GM21576 (cell line): Measurements from ENCODE around the gene TRAPPC3L.

Source experiments
- ATAC-seq: cut with Tn5 transposase; IDR thresholded peaks from one replicate; pipeline ENCODE4 v1.9.1; 2021; ENCODE audit warnings: mild to moderate bottlenecking, moderate library complexity; ENCODE audit not compliant: unreplicated experiment

Gene TRAPPC3L

GRCh38 chr6:116560130-116560529 is 14.6 kb upstream of the TRAPPC3L start:
- ATAC-seq, result no peak

- no peak for ATAC-seq
These were observed 12.4 kb upstream of the TRAPPC3L start for GRCh38 chr6:116557893-116558292.

GRCh38 chr6:116556814-116557415 is 11.4 kb upstream of the TRAPPC3L start:
- ATAC-seq, result no peak

GRCh38 chr6:116556065-116556464 is 10.6 kb upstream of the TRAPPC3L start:
- no peak for ATAC-seq

GRCh38 chr6:116553451-116553850 is 8.0 kb upstream of the TRAPPC3L start, which contains the start of gene CALHM4:
TSS of gene CALHM4 (plus strand) at chr6:116553751. CDS start at chr6:116553794, 43 bp downstream.
- ATAC-seq, result no peak

- ATAC-seq, result no peak
These were observed 5.3 kb upstream of the TRAPPC3L start for GRCh38 chr6:116550796-116551195.

- ATAC-seq, result no peak
These were observed 1.9 kb upstream of the TRAPPC3L start for GRCh38 chr6:116547358-116547757.

GRCh38 chr6:116543149-116543548 is 2.3 kb downstream of the TRAPPC3L start:
- no peak for ATAC-seq

GRCh38 chr6:116542426-116542825 is 3.1 kb downstream of the TRAPPC3L start:
- no peak for ATAC-seq

GRCh38 chr6:116536216-116536621 is 9.3 kb downstream of the TRAPPC3L start:
- ATAC-seq, result peak; percentile 56

- no peak for ATAC-seq
These were observed 10.4 kb downstream of the TRAPPC3L start for GRCh38 chr6:116535109-116535508.

- ATAC-seq, result no peak
These were observed 12.1 kb downstream of the TRAPPC3L start for GRCh38 chr6:116533233-116533957.

GRCh38 chr6:116531675-116532570 is 13.6 kb downstream of the TRAPPC3L start:
- ATAC-seq, result peak; percentile 65

- ATAC-seq, result no peak
These were observed 15.0 kb downstream of the TRAPPC3L start for GRCh38 chr6:116530436-116530835.

GRCh38 chr6:116529466-116530290 is 15.8 kb downstream of the TRAPPC3L start:
- ATAC-seq, result no peak

GRCh38 chr6:116528780-116529179 is 16.7 kb downstream of the TRAPPC3L start:
- ATAC-seq, result no peak

GRCh38 chr6:116528133-116528532 is 17.4 kb downstream of the TRAPPC3L start:
- ATAC-seq, result no peak

- no peak for ATAC-seq
These were observed 21.2 kb downstream of the TRAPPC3L start for GRCh38 chr6:116524236-116524635.

GRCh38 chr6:116522896-116523295 is 22.6 kb downstream of the TRAPPC3L start:
- no peak for ATAC-seq

GRCh38 chr6:116518621-116519368 is 26.7 kb downstream of the TRAPPC3L start:
- ATAC-seq, result no peak
